Stromal cell of bone marrow (primary cell): Measurements from ENCODE around the gene PROSER3.
"Not testable (repeated sequence)": the region's sequence is repeated elsewhere in the genome, so short reads cannot be mapped to it uniquely, and the experiment has no call there.

ENCODE experiments used
- DNase-seq: peaks from one replicate; pipeline ENCODE4 v3.0.0-alpha.2; 2012; ENCODE audit warnings: low read depth

The PROSER3 gene

GRCh38 chr19:35722897-35723296, 35.1 kb upstream of the PROSER3 start:
- no peak for DNase-seq

GRCh38 chr19:35723671-35724070, 34.3 kb upstream of the PROSER3 start:
- no peak for DNase-seq

GRCh38 chr19:35724132-35724531, 33.8 kb upstream of the PROSER3 start:
- DNase-seq = not testable (repeated sequence)

- no peak for DNase-seq
These were observed 33.4 kb upstream of the PROSER3 start for GRCh38 chr19:35724560-35724959.

GRCh38 chr19:35725216-35725861, 32.6 kb upstream of the PROSER3 start:
- no peak for DNase-seq

- no peak for DNase-seq
These were observed 30.7 kb upstream of the PROSER3 start for GRCh38 chr19:35727053-35727955.

GRCh38 chr19:35727956-35728706, 29.8 kb upstream of the PROSER3 start:
- no peak for DNase-seq

GRCh38 chr19:35729021-35729420, 29.0 kb upstream of the PROSER3 start:
- DNase-seq = no peak

GRCh38 chr19:35729763-35730162, 28.2 kb upstream of the PROSER3 start:
- no peak for DNase-seq

- no peak for DNase-seq
These were observed 27.6 kb upstream of the PROSER3 start for GRCh38 chr19:35730326-35730725.

- no peak for DNase-seq
These were observed 26.6 kb upstream of the PROSER3 start for GRCh38 chr19:35731353-35731752.

- no peak for DNase-seq
These were observed 26.1 kb upstream of the PROSER3 start for GRCh38 chr19:35731779-35732405.

GRCh38 chr19:35732540-35733179, 25.3 kb upstream of the PROSER3 start:
- no peak for DNase-seq

GRCh38 chr19:35733180-35734125, 24.5 kb upstream of the PROSER3 start:
- no peak for DNase-seq

GRCh38 chr19:35734273-35734672, 23.7 kb upstream of the PROSER3 start:
- no peak for DNase-seq

GRCh38 chr19:35734889-35735288, 23.1 kb upstream of the PROSER3 start:
- no peak for DNase-seq

GRCh38 chr19:35736913-35737886, 20.8 kb upstream of the PROSER3 start:
- DNase-seq = no peak

- DNase-seq = no peak
These were observed 19.7 kb upstream of the PROSER3 start for GRCh38 chr19:35738021-35738886.
